A549 treated with CORT108297 at 1 μM for 4 hours (cell line): ENCODE measurements around the gene CEPT1. TPM values are rescaled to one million over a fixed set of nuclear protein-coding genes. Genes with fewer than 3 reads are reported as not detected.

Experiments used
- total RNA-seq: library from RNA; stranded (reverse); fragments of 200-300 nt; extraction: Qiagen RNA extraction; gene quantifications from 5 replicates; pipeline ENCODE4 v1.2.3, GENCODE V29; 2022

Gene CEPT1
- 10.9 to 15.9 TPM (median 12.9 TPM) in 5 replicates for total RNA-seq

DNA sequence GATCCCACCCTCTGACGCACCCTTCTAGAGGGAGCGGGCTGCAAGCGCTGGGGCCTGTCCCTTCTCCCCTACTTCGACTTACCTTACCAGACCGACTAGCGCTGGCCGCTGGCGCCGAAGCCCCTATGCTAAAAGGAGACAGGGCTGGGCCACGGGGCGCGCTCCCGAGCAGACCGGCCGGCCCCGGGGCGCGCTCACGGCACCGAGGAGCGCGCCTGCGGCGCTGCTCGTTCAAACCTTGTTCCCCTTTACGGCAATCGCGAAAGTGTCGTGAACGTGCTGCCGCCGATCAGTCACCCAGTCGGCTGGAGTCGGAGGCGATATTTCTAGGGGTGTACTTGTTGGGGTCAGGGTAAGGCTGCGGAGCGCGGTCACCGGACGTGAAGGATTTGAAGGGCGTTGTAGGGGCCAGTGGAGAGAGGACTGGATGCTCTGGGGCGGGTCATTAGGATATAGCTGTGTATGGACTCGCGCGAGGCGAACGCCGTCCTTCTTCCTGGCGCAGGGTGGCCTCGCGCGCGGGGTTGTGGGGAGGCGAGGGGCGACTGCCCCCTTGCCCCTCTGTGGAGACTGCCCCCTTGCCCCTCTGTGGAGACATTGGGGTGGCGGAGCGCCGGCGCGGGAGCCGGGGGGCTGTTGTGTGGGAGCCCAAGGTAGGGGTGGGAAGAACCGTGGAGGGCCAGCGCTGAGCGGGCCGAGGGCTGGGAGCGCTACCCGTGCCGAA is at the start of gene CEPT1, which contains the start of gene DRAM2:
Gene CEPT1 (plus strand): TSS at position 268 of the 724 bp plus-strand sequence. CDS start 7,492 bp downstream, outside the sequence.
Gene DRAM2 (minus strand): TSS at position 138 of the 724 bp plus-strand sequence. CDS start 8,539 bp downstream, outside the sequence.

DNA sequence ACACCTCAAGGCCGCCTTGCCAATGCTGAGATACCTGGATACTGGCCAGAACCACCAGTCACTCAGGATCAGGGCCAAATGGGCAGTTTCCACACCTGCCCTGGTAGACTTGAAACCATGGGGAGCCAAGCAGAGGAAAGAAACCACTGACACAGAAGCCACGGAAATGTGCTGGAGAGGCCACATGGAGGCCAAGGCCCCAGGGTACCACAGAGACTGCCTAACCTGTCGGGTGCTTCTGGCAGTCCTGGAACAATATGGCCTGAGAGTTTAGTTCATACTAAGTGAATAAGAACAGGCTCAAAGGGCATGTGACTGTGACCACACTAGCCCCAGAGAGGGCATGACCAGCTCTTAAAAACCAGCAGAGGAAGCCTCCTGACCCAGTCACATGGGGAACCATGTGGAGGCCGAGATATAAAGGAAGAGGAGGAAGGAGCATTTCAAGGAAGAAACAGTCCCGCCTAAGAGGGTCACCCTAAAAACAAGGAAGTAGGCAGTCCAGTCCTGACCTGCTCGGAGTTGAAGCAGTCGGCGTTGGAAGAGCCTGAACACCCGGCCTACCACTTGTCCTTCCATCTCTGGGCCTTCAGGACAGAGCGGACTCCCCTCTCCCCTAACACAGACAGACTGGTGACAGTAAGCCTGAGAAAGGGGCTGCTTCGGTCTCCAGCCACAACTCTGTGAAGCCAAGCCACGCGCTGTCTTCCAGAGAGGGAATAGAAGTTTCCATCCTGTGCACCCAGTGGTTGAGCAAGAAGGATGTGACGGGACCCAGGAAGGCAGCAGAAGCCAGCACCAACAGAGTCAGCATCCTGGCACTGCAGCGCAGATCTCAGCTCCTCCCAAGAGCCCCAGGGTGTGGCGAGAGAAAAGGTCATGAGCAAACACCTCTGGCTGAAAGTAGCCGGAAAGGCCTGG is 60.1 kb downstream of the CEPT1 start, which contains the start of gene DENND2D:
Gene DENND2D (minus strand): TSS at position 766 of the 921 bp plus-strand sequence. CDS start 187 bp downstream, at position 579.

DNA sequence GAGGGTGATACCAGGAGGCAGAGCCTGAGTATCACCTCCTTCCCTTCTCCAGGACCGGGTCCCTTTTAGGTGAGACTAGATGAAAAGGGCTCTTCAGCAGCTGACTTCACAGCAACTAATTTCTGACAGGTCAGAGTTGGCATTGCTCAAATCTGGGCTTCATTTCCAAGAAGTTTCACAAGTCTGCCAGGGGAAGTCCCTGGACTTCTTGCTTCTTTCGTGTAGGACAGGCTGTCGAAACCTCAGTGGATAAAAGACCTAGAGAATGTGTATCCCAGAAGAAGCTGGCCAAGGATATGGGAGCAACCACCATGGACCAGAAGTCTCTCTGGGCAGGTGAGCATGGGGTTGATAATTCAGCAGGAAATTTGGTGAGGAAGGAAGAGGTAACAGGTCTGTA is 87.4 kb downstream of the CEPT1 start, which contains the start of gene CHI3L2:
Gene CHI3L2 (plus strand): TSS at position 280 of the 400 bp plus-strand sequence. CDS start 17 bp downstream, at position 297.

Other genes with a start within 250 kb of the CEPT1 start
- 17.5 to 26.7 TPM (median 18.2 TPM) in 5 replicates for gene LRIF1, start 176.3 kb upstream of the CEPT1 start, total RNA-seq
- gene DRAM2, start 130 bp upstream of the CEPT1 start, total RNA-seq, result 17.7 to 21.4 TPM (median 20.5 TPM) in 5 replicates
- 1.0 to 1.5 TPM (median 1.2 TPM) in 5 replicates for gene DENND2D, start 60.4 kb downstream of the CEPT1 start, total RNA-seq
- 0.20 to 0.51 TPM (median 0.36 TPM) in 5 replicates for gene CHI3L2, start 87.5 kb downstream of the CEPT1 start, total RNA-seq
- gene CHIA, start 150.6 kb downstream of the CEPT1 start, total RNA-seq, result not detected in 5 replicates